Peyer's patch (tissue), 4 donors: ENCODE results near the gene AMOT. TPM values are rescaled to one million over a fixed set of nuclear protein-coding genes. Genes with fewer than 3 reads are reported as not detected.

Experiments used
- DNase-seq, 3 donors: peaks; one replicate each; pipeline ENCODE4 v3.0.0-alpha.2; 2017 to 2019
- H3K27ac ChIP-seq, 4 donors: fragments of 200-600 bp; sonication (generic); one replicate each; pipeline ENCODE4 v1.5.1; 2016 to 2019
- H3K27me3 ChIP-seq, 2 donors: fragments of 200-600 bp; sonication (generic); one replicate each; pipeline ENCODE4 v1.5.1; 2019
- H3K36me3 ChIP-seq, 3 donors: fragments of 200-600 bp; sonication (generic); one replicate each; pipeline ENCODE4 v1.5.1; 2016 to 2019
- H3K4me1 ChIP-seq, 4 donors: fragments of 200-600 bp; sonication (generic); one replicate each; pipeline ENCODE4 v1.5.1; 2016 to 2019
- H3K4me3 ChIP-seq, 4 donors: fragments of 200-600 bp; sonication (generic); 1 replicate in 3 of 4; 2 replicates in 1 of 4; pipeline ENCODE4 v1.5.1; 2016 to 2019; ENCODE audit warnings: mild to moderate bottlenecking in 1 of 4
- H3K9me3 ChIP-seq, 4 donors: fragments of 200-600 bp; sonication (generic); one replicate each; pipeline ENCODE4 v1.5.1; 2016 to 2019; ENCODE audit warnings: mild to moderate bottlenecking in 1 of 4
- POLR2A ChIP-seq, 2 donors: fragments of 450-650 bp; IDR thresholded peaks; one replicate each; pipeline ENCODE4 v1.5.1; 2017; ENCODE audit warnings: antibody characterized with exemption in 2 of 2, mild to moderate bottlenecking in 2 of 2, moderate library complexity in 2 of 2
- small RNA-seq, 2 donors: library from RNA; depleted of rRNA; stranded (forward); fragments of <200 nt; gene quantifications; one replicate each; pipeline ENCODE3, GENCODE V24; 2016
- total RNA-seq, 4 donors: library from RNA; depleted of rRNA; stranded (reverse); fragments of >200 nt; gene quantifications; one replicate each; pipeline ENCODE4 v1.1.0, GENCODE V29; 2016
- TF ChIP-seq, protein P1 (sequence below), 6 experiments: fragments of 450-650 bp in 4 of 6; fragments of 200-600 bp in 2 of 6; sonication (generic) in 1 of 6; IDR thresholded peaks; one replicate each; pipeline ENCODE4 v1.5.1; 2017 to 2019; ENCODE audit warnings: antibody characterized with exemption in 6 of 6, mild to moderate bottlenecking in 3 of 6, moderate library complexity in 1 of 6

Gene AMOT
- total RNA-seq, 4 donors from 2014 or later, result 8.3 to 43.8 (median 18.0) TPM

GRCh38 chrX:112738347-112739033, 102.1 kb downstream of the AMOT start:
- Histone ChIP-seq H3K36me3 (no peaks in the 10 kb centered on the region), H3K4me1 (no peaks in the 10 kb centered on the region), H3K27ac (no peak overlapping the region), H3K4me3 (no peak overlapping the region), H3K27me3 (no peaks in the 10 kb centered on the region), H3K9me3 (no peaks in the 10 kb centered on the region)
- TF ChIP-seq POLR2A (IDR thresholded peaks at IDR 0.05), result no peak
- TF ChIP-seq, protein P1, sequence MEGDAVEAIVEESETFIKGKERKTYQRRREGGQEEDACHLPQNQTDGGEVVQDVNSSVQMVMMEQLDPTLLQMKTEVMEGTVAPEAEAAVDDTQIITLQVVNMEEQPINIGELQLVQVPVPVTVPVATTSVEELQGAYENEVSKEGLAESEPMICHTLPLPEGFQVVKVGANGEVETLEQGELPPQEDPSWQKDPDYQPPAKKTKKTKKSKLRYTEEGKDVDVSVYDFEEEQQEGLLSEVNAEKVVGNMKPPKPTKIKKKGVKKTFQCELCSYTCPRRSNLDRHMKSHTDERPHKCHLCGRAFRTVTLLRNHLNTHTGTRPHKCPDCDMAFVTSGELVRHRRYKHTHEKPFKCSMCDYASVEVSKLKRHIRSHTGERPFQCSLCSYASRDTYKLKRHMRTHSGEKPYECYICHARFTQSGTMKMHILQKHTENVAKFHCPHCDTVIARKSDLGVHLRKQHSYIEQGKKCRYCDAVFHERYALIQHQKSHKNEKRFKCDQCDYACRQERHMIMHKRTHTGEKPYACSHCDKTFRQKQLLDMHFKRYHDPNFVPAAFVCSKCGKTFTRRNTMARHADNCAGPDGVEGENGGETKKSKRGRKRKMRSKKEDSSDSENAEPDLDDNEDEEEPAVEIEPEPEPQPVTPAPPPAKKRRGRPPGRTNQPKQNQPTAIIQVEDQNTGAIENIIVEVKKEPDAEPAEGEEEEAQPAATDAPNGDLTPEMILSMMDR (IDR thresholded peaks at IDR 0.05), result no peak
- no peak for DNase-seq

DNA sequence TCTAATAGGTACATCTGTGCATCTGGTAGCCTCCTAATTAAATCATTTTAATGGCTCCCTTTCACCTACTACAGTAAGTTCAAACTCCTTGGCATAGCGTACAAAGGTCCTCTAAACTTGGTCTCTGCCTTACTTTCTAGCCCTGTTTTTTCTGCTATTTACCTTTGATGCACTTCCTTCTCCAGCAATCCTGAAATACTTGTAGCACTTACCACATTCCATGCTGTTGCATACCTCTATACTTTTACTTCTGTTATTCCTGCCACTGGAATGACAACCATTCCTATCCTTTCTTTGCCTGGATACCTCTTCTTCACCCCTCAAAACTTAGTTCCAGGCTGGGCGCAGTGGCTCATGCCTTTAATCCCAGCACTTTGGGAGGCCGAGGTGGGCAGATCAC, 104.3 kb downstream of the AMOT start:
- Histone ChIP-seq H3K9me3 (no peaks in the 10 kb centered on the region), H3K27ac (no peak overlapping the region), H3K27me3 (no peaks in the 10 kb centered on the region), H3K36me3 (no peaks in the 10 kb centered on the region), H3K4me1 (no peaks in the 10 kb centered on the region), H3K4me3 (no peak overlapping the region)
- DNase-seq, result no peak
- TF ChIP-seq POLR2A (IDR thresholded peaks at IDR 0.05), result no peak
- TF ChIP-seq, protein P1 (IDR thresholded peaks at IDR 0.05), result no peak

GRCh38 chrX:112735147-112735546, 105.5 kb downstream of the AMOT start:
- TF ChIP-seq, protein P1 (IDR thresholded peaks at IDR 0.05), result no peak
- no peak for TF ChIP-seq POLR2A (IDR thresholded peaks at IDR 0.05)
- Histone ChIP-seq H3K9me3 (no peaks in the 10 kb centered on the region), H3K36me3 (no peaks in the 10 kb centered on the region), H3K4me1 (no peaks in the 10 kb centered on the region), H3K27ac (no peak overlapping the region), H3K4me3 (no peak overlapping the region), H3K27me3 (no peaks in the 10 kb centered on the region)
- DNase-seq, result no peak

- DNase-seq, result no peak
- Histone ChIP-seq H3K9me3 (no peaks in the 10 kb centered on the region), H3K4me3 (no peak overlapping the region), H3K27ac (no peak overlapping the region), H3K27me3 (no peaks in the 10 kb centered on the region), H3K36me3 (no peaks in the 10 kb centered on the region), H3K4me1 (no peaks in the 10 kb centered on the region)
- TF ChIP-seq, protein P1 (IDR thresholded peaks at IDR 0.05), result no peak
- TF ChIP-seq POLR2A (IDR thresholded peaks at IDR 0.05), result no peak
Observed at GRCh38 chrX:112734290-112734689, 106.3 kb downstream of the AMOT start.

DNA sequence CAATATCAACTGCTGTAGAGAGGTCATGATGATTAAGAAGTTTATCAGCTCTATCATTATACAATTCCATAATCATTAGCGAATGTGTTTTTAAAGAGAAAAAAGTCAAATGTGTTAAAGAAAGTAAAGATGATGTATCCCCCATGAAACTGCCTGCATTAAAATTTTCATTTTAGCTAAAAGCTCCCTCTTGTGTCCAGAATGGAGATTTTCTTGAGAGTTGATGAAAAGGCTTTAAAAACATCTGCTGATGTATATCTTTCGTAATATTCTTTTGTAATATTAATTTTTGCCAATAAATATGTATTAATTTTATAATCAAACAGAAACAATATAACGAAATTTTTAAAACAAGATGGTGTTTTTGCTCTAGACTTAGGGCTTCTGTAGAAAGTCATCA, 108.8 kb downstream of the AMOT start:
- Histone ChIP-seq H3K27ac (no peak overlapping the region), H3K4me1 (no peaks in the 10 kb centered on the region), H3K36me3 (no peaks in the 10 kb centered on the region), H3K9me3 (no peaks in the 10 kb centered on the region), H3K4me3 (no peak overlapping the region), H3K27me3 (no peaks in the 10 kb centered on the region)
- DNase-seq, result no peak
- TF ChIP-seq, protein P1 (IDR thresholded peaks at IDR 0.05), result peak in 1 of 6 experiments; percentile 12
- TF ChIP-seq POLR2A (IDR thresholded peaks at IDR 0.05), result no peak

Small RNA genes lying within 50 kb of the gene (small RNA-seq; reads per million reads assigned to genes)
- gene RN7SL266P, result 0 reads per million in 2 donors

Other genes with a start within 250 kb of the AMOT start
- gene LHFPL1, start 160.9 kb downstream of the AMOT start, total RNA-seq, result not detected